GM12892 (cell line): ENCODE data around the gene NUAK1.

Source experiments
- POLR2A ChIP-seq: IDR thresholded peaks from 2 replicates; pipeline ENCODE4 v1.6.1; 2011; ENCODE audit warnings: low read depth, low read length, control low read depth
- POLR2AphosphoS5 ChIP-seq: IDR thresholded peaks from 2 replicates; pipeline ENCODE4 v1.6.1; 2011; ENCODE audit warnings: low read depth, low read length, control low read depth
- TAF1 ChIP-seq: IDR thresholded peaks from 2 replicates; pipeline ENCODE4 v1.6.1; 2011; ENCODE audit warnings: low read depth, mild to moderate bottlenecking, control low read depth, low read length, borderline replicate concordance

DNA sequence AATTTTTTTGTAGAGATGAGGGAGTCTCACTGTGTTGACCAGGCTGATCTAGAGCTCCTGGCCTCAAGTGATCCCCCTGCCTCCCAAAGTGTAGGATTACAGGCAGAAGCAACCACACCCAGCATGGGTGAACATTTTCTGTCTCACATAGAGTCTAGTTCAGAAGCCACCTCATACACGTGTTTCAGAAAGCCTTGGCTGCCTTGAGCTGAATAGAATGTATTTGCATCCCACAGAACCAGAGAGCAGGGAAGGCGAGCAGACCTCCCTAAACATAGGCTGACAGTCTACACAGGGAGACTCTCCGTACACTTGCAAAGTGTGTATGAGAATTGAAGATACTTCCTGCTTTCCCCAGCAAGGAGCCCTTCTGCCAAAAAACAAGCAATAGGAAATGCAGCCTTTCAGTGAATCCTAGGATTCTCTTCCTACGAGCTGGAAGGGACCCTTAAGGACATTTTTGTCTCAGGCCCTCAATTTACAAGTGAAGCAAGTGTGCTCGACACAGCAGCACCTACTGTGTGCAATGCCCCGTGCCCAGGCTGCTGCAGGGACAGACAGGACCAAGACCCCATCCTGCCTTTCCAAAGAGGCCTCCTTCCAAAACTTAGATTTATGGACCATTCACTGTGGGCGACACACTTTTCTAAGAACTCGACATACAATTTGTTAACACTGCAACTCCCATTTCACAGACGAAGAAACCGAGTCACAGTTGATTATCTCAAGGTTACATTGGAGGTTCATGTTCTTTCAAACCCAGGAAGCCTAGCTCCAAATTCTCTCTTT lies 11.2 kb downstream of the NUAK1 start:
- no peak for TF ChIP-seq POLR2A
- no peak for TF ChIP-seq POLR2AphosphoS5
- TF ChIP-seq TAF1, result no peak
